H1 (cell line): ENCODE data around the gene SNRNP40. TPM values are rescaled to one million over a fixed set of nuclear protein-coding genes. Genes with fewer than 3 reads are reported as not detected.

Source experiments
- CTCF ChIA-PET: fragments of 300-600 bp; sonication (Branson Sonifier 250); formaldehyde crosslinking; loops from one replicate; lab custom pipeline; 2021; ENCODE audit not compliant: partially characterized antibody; lab: Charles Lee
- POLR2A ChIA-PET: fragments of 300-600 bp; sonication (Branson Sonifier 250); formaldehyde crosslinking; loops from one replicate; lab custom pipeline; 2021; ENCODE audit warnings: inconsistent platforms; ENCODE audit not compliant: partially characterized antibody; lab: Charles Lee
- DNase-seq, 2 experiments: peaks; one replicate each; pipeline versions ENCODE4 v3.0.0 to v3.0.0-alpha.2; 2010 to 2022; ENCODE audit warnings: low spot score in 2 of 2, low read depth in 1 of 2, mixed read lengths in 1 of 2
- FAIRE-seq: peaks from 2 replicates; lab custom pipeline; 2011; peaks lifted over from hg19 to GRCh38; lab: Jason Lieb, UNC
- H2AFZ ChIP-seq: 2 replicates; pipeline ENCODE4 v1.8.1; 2012; ENCODE audit warnings: low read length, inconsistent platforms
- H2AK5ac ChIP-seq: 2 replicates; pipeline ENCODE4 v1.6.1; 2013; ENCODE audit warnings: low read depth, low read length
- H2BK120ac ChIP-seq: replicated peaks from 2 replicates; pipeline ENCODE3; 2013; ENCODE audit warnings: low read depth, low read length, inconsistent platforms
- H2BK12ac ChIP-seq: 2 replicates; pipeline ENCODE4 v1.6.1; 2013; ENCODE audit warnings: low read depth, low read length
- H2BK15ac ChIP-seq: 2 replicates; pipeline ENCODE4 v1.6.1; 2013; ENCODE audit warnings: low read length
- H2BK20ac ChIP-seq: 2 replicates; pipeline ENCODE4 v1.6.1; 2013; ENCODE audit warnings: low read length
- H2BK5ac ChIP-seq: 2 replicates; pipeline ENCODE4 v1.6.1; 2013; ENCODE audit warnings: low read depth, low read length
- H3K14ac ChIP-seq: 2 replicates; pipeline ENCODE4 v1.6.1; 2013; ENCODE audit warnings: inconsistent platforms; ENCODE audit not compliant: insufficient read length
- H3K18ac ChIP-seq: 2 replicates; pipeline ENCODE4 v1.6.1; 2013; ENCODE audit warnings: low read length; ENCODE audit errors: extremely low read depth
- H3K23ac ChIP-seq: 2 replicates; pipeline ENCODE4 v1.6.1; 2013; ENCODE audit warnings: inconsistent platforms; ENCODE audit not compliant: insufficient read length
- H3K23me2 ChIP-seq: 2 replicates; pipeline ENCODE4 v1.6.1; 2013; ENCODE audit warnings: low read depth, low read length
- H3K27ac ChIP-seq: 2 replicates; pipeline ENCODE4 v1.6.1; 2011; ENCODE audit warnings: low read depth, low read length, inconsistent platforms
- H3K27me3 ChIP-seq, 4 experiments: replicated peaks in 1 of 4; 1 replicate in 1 of 4; 2 replicates in 3 of 4; pipeline versions ENCODE4 v1.6.1 to v1.8.1; 2011 to 2013; ENCODE audit warnings: low read length in 3 of 4, mild to moderate bottlenecking in 3 of 4, inconsistent platforms in 2 of 4, mixed read lengths in 2 of 4, moderate library complexity in 1 of 4; ENCODE audit not compliant: control insufficient read depth in 3 of 4, insufficient read depth in 3 of 4; ENCODE audit errors: extremely low read depth in 1 of 4
- H3K36me3 ChIP-seq, 4 experiments: 2 replicates each; pipeline versions ENCODE4 v1.6.1 to v1.8.1; 2011 to 2013; ENCODE audit warnings: mild to moderate bottlenecking in 4 of 4, low read length in 3 of 4, moderate library complexity in 2 of 4, control low read depth in 1 of 4, inconsistent platforms in 1 of 4; ENCODE audit not compliant: insufficient read depth in 4 of 4, control insufficient read depth in 2 of 4
- H3K4ac ChIP-seq: replicated peaks from 2 replicates; pipeline ENCODE3; 2013; ENCODE audit warnings: low read length, low read depth, mixed read lengths, inconsistent platforms; ENCODE audit not compliant: insufficient read length
- H3K4me1 ChIP-seq, 4 experiments: replicated peaks in 1 of 4; 1 replicate in 1 of 4; 2 replicates in 3 of 4; pipeline versions ENCODE4 v1.6.1 to v1.8.1; 2011 to 2013; ENCODE audit warnings: low read length in 3 of 4, inconsistent platforms in 2 of 4, mixed read lengths in 1 of 4; ENCODE audit not compliant: insufficient read depth in 4 of 4, control insufficient read depth in 3 of 4
- H3K4me2 ChIP-seq, 2 experiments: 2 replicates each; pipeline versions ENCODE4 v1.6.1 to v1.8.1; 2011 to 2013; ENCODE audit warnings: low read depth in 2 of 2, low read length in 2 of 2, control low read depth in 1 of 2, inconsistent platforms in 1 of 2, mild to moderate bottlenecking in 1 of 2; ENCODE audit not compliant: insufficient read depth in 1 of 2
- H3K4me3 ChIP-seq, 4 experiments: fragments of 200-600, 300-600 bp in 1 of 4; sonication (generic), shearing (Covaris generic), sonication (Bioruptor Twin) in 1 of 4; 2 replicates each; pipeline versions ENCODE4 v1.5.1 to v1.8.1; 2011 to 2016; ENCODE audit warnings: low read length in 4 of 4, low read depth in 3 of 4, control low read depth in 2 of 4, inconsistent platforms in 2 of 4, mild to moderate bottlenecking in 2 of 4, mixed read lengths in 1 of 4, moderate library complexity in 1 of 4; ENCODE audit not compliant: insufficient read depth in 2 of 4; ENCODE audit errors: extremely low read depth in 1 of 4
- H3K56ac ChIP-seq: replicated peaks from 2 replicates; pipeline ENCODE3; 2013; ENCODE audit warnings: low read depth, mild to moderate bottlenecking, mixed read lengths, low read length, inconsistent platforms; ENCODE audit not compliant: insufficient read length
- H3K79me1 ChIP-seq: 2 replicates; pipeline ENCODE4 v1.6.1; 2013; ENCODE audit warnings: low read depth, low read length, control low read depth
- H3K79me2 ChIP-seq, 2 experiments: 2 replicates each; pipeline versions ENCODE4 v1.6.1 to v1.8.1; 2012 to 2013; ENCODE audit warnings: low read length in 2 of 2, mild to moderate bottlenecking in 2 of 2, inconsistent platforms in 1 of 2; ENCODE audit not compliant: insufficient read depth in 2 of 2, control insufficient read depth in 1 of 2
- H3K9ac ChIP-seq, 4 experiments: replicated peaks in 1 of 4; 1 replicate in 1 of 4; 2 replicates in 3 of 4; pipeline versions ENCODE4 v1.6.1 to v1.8.1; 2011 to 2013; ENCODE audit warnings: low read depth in 3 of 4, low read length in 3 of 4, control low read depth in 2 of 4, mild to moderate bottlenecking in 2 of 4, moderate library complexity in 2 of 4, inconsistent platforms in 1 of 4; ENCODE audit errors: extremely low read depth in 1 of 4
- H3K9me3 ChIP-seq, 2 experiments: 2 replicates each; pipeline versions ENCODE4 v1.6.1 to v1.8.1; 2012 to 2013; ENCODE audit warnings: mild to moderate bottlenecking in 2 of 2, moderate library complexity in 2 of 2, control low read depth in 1 of 2, inconsistent platforms in 1 of 2, low read depth in 1 of 2, low read length in 1 of 2, mixed read lengths in 1 of 2; ENCODE audit not compliant: insufficient read depth in 2 of 2
- H4K20me1 ChIP-seq, 2 experiments: replicated peaks in 1 of 2; 2 replicates each; pipeline versions ENCODE3 to v1.8.1; 2011 to 2013; ENCODE audit warnings: inconsistent platforms in 2 of 2, low read length in 2 of 2, mild to moderate bottlenecking in 1 of 2; ENCODE audit not compliant: insufficient read depth in 2 of 2, control insufficient read depth in 1 of 2
- H4K5ac ChIP-seq: 2 replicates; pipeline ENCODE4 v1.6.1; 2013; ENCODE audit warnings: low read length, low read depth, mixed read lengths, inconsistent platforms; ENCODE audit not compliant: insufficient read length
- H4K8ac ChIP-seq: 2 replicates; pipeline ENCODE4 v1.8.0; 2013; ENCODE audit warnings: mild to moderate bottlenecking, moderate library complexity, low read length, inconsistent platforms; ENCODE audit not compliant: insufficient read depth; ENCODE audit errors: extremely low read depth
- H4K91ac ChIP-seq: replicated peaks from 2 replicates; pipeline ENCODE3; 2013; ENCODE audit warnings: low read length, mixed read lengths, inconsistent platforms; ENCODE audit not compliant: insufficient read length
- EGR1 ChIP-seq: IDR thresholded peaks from 2 replicates; pipeline ENCODE4 v1.6.1; 2011; ENCODE audit warnings: low read depth, low read length, borderline replicate concordance
- POU5F1 ChIP-seq: IDR thresholded peaks from 2 replicates; pipeline ENCODE4 v1.6.1; 2011; ENCODE audit warnings: low read depth, mild to moderate bottlenecking, low read length, moderate library complexity
- WGBS, 2 experiments: shearing (Covaris generic) in 1 of 2; methylation state at CpG; one replicate each; pipeline versions ENCODE4 v1.1.6 to v1.1.7; 2013 to 2015; ENCODE audit warnings: low lambda C conversion rate in 2 of 2, mixed read lengths in 2 of 2, inconsistent platforms in 1 of 2, low coverage in 1 of 2, missing lambda C conversion rate in 1 of 2; ENCODE audit not compliant: insufficient replicate concordance in 2 of 2, insufficient coverage in 1 of 2, insufficient read length in 1 of 2; ENCODE audit errors: extremely low coverage in 1 of 2, missing lambda C conversion rate in 1 of 2; 5-methylcytosine and 5-hydroxymethylcytosine counted together
- polyA plus RNA-seq, 7 experiments: library from polyadenylated mRNA; depleted of rRNA in 3 of 7; stranded (reverse) in 5 of 7; unstranded in 2 of 7; fragments of >200 nt in 5 of 7; fragments of 200-250 nt in 2 of 7; gene quantifications; 1 replicate in 5 of 7; 2 replicates in 1 of 7; 4 replicates in 1 of 7; pipeline versions ENCODE4 v1.2.1 to v1.2.3, GENCODE V29; 2011 to 2013; ENCODE audit warnings: missing spikeins in 2 of 7, mixed read lengths in 2 of 7
- total RNA-seq: library from RNA; stranded (reverse); fragmentation: NEBNext Ultra II Directional; extraction: Animal tissue kit (Norgen Biotek cat#: 25700); gene quantifications from 2 replicates; pipeline ENCODE4 v1.2.1, GENCODE V29; 2021

The SNRNP40 gene
- total and polyA plus RNA-seq, 2 of the 8 experiments (the other 6 are each of a cell fraction or from before 2014, with no cell fraction given) = 97.4 to 113 TPM

DNA sequence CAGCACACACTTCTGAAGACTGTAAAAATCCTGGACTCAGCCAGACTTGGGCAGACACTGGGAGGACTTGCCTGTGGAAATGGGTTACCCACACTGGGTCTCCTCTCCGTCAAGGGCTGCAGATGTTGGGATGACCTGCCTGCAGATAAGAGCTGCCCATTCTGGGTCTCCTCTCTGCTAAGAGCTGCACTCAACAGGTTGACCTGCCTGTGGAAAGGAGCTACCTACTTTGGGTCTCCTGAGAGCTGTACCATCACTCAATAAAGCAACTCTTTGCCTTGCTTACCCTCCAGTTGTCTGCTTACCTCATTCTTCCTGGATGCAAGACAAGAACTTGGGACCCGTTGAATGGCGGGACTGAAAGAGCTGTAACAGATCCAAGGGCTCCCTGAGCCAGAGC lies 28.4 kb upstream of the SNRNP40 start:
- no peak overlapping the region for H2BK20ac ChIP-seq
- H3K27me3 ChIP-seq = no peaks in the 10 kb centered on the region
- H3K14ac ChIP-seq = no peak overlapping the region
- no peak overlapping the region for H3K4ac ChIP-seq
- peaks cover 0 to 1% of the 10 kb centered on the region in 2 experiments for H4K20me1 ChIP-seq
- no peaks in the 10 kb centered on the region; a peak in 1 of 7 replicates for H3K4me1 ChIP-seq
- no peak for TF ChIP-seq POU5F1
- TF ChIP-seq EGR1 = no peak
- no peak overlapping the region for H2BK12ac ChIP-seq
- CTCF ChIA-PET = interaction anchor here (1.3 to 2.8 kb wide), 4 partner anchors 97 to 163 kb away, joined by 3 to 6 read pairs (median 3); no protein-coding TSS in a partner anchor
- no peak overlapping the region for H3K4me3 ChIP-seq
- H3K79me1 ChIP-seq = no peaks in the 10 kb centered on the region
- no peak overlapping the region; the same call in 1 of the 2 replicates for H2BK15ac ChIP-seq
- no peak overlapping the region for H3K4me2 ChIP-seq
- H2AFZ ChIP-seq = no peak overlapping the region
- no peak overlapping the region for H3K9ac ChIP-seq
- DNase-seq (no peak), FAIRE-seq (no peak)
- no peak overlapping the region for H2BK120ac ChIP-seq
- H3K79me2 ChIP-seq = no peaks in the 10 kb centered on the region
- no peak overlapping the region for H4K91ac ChIP-seq
- no peak overlapping the region for H2BK5ac ChIP-seq
- no peak overlapping the region for H2AK5ac ChIP-seq
- no peak overlapping the region for H3K27ac ChIP-seq
- no peaks in the 10 kb centered on the region for H3K9me3 ChIP-seq
- POLR2A ChIA-PET = interaction anchor here (0.6 to 1.6 kb wide), 3 partner anchors 14 to 76 kb away, joined by 3 to 6 read pairs (median 4); no protein-coding TSS in a partner anchor
- WGBS, 2 experiments = 96% methylated on average over 3 of the region's 3 CpGs; no CpG with 5 or more reads in 1 of the 2 experiments
- no peak overlapping the region for H4K8ac ChIP-seq
- H3K23me2 ChIP-seq = no peaks in the 10 kb centered on the region
- H3K56ac ChIP-seq = no peak overlapping the region
- peaks cover 0 to 10% (median 3%) of the 10 kb centered on the region in 4 experiments; a peak in 5 of 8 replicates for H3K36me3 ChIP-seq
- H3K23ac ChIP-seq = no peak overlapping the region
- no peak overlapping the region for H3K18ac ChIP-seq
- H4K5ac ChIP-seq = no peak overlapping the region
